Measurements from ENCODE around the gene RPTOR.

The RPTOR gene

GRCh38 chr17:80604670-80605010 is 60.0 kb downstream of the RPTOR start:
- no peak overlapping the region for H3K4me3 Mint-ChIP-seq
- peaks cover 13% of the 10 kb centered on the region for H3K36me3 Mint-ChIP-seq
- no peak for ATAC-seq
- peaks cover 61% of the 10 kb centered on the region for H3K4me1 Mint-ChIP-seq
- H3K27ac Mint-ChIP-seq: peak overlapping the region; percentile 86
- no peaks in the 10 kb centered on the region for H3K9me3 Mint-ChIP-seq
- H3K27me3 Mint-ChIP-seq: no peaks in the 10 kb centered on the region

GRCh38 chr17:80605326-80606066 is 60.9 kb downstream of the RPTOR start:
- Mint-ChIP-seq H3K4me1 (peaks cover 61% of the 10 kb centered on the region), H3K36me3 (peaks cover 7% of the 10 kb centered on the region)
- ATAC-seq: peak; percentile 99

GRCh38 chr17:80608326-80608725 is 63.7 kb downstream of the RPTOR start:
- Mint-ChIP-seq H3K27ac (no peak overlapping the region), H3K4me3 (no peak overlapping the region), H3K4me1 (peaks cover 65% of the 10 kb centered on the region), H3K9me3 (no peaks in the 10 kb centered on the region), H3K36me3 (no peaks in the 10 kb centered on the region), H3K27me3 (no peaks in the 10 kb centered on the region)
- ATAC-seq: no peak

More at GRCh38 chr17:80605326-80606066, 60.9 kb downstream of the RPTOR start:
- Mint-ChIP-seq H3K4me3 (peak overlapping the region; percentile 58), H3K27me3 (no peaks in the 10 kb centered on the region), H3K27ac (peak overlapping the region; percentile 86), H3K9me3 (no peaks in the 10 kb centered on the region)

- no peak for ATAC-seq
- Mint-ChIP-seq H3K36me3 (no peaks in the 10 kb centered on the region), H3K4me1 (peaks cover 56% of the 10 kb centered on the region), H3K9me3 (no peaks in the 10 kb centered on the region), H3K27me3 (no peaks in the 10 kb centered on the region), H3K27ac (no peak overlapping the region), H3K4me3 (no peak overlapping the region)
Observed at GRCh38 chr17:80609757-80610156, 65.1 kb downstream of the RPTOR start.

- H3K36me3 Mint-ChIP-seq: no peaks in the 10 kb centered on the region
- no peak overlapping the region for H3K4me3 Mint-ChIP-seq
- H3K27me3 Mint-ChIP-seq: no peaks in the 10 kb centered on the region
- ATAC-seq: no peak
- H3K4me1 Mint-ChIP-seq: peaks cover 47% of the 10 kb centered on the region
- H3K27ac Mint-ChIP-seq: no peak overlapping the region
- no peaks in the 10 kb centered on the region for H3K9me3 Mint-ChIP-seq
Observed at GRCh38 chr17:80611816-80612215, 67.2 kb downstream of the RPTOR start.

- Mint-ChIP-seq H3K27ac (peak overlapping the region; percentile 20), H3K4me3 (no peak overlapping the region), H3K9me3 (no peaks in the 10 kb centered on the region)
Observed at GRCh38 chr17:80612997-80613731, 68.5 kb downstream of the RPTOR start.

GRCh38 chr17:80613732-80614071 is 69.1 kb downstream of the RPTOR start:
- Mint-ChIP-seq H3K4me3 (no peak overlapping the region), H3K27ac (peak overlapping the region; percentile 20), H3K9me3 (no peaks in the 10 kb centered on the region), H3K27me3 (no peaks in the 10 kb centered on the region), H3K36me3 (no peaks in the 10 kb centered on the region), H3K4me1 (peaks cover 39% of the 10 kb centered on the region)
- no peak for ATAC-seq

More at GRCh38 chr17:80612997-80613731, 68.5 kb downstream of the RPTOR start:
- H3K36me3 Mint-ChIP-seq: no peaks in the 10 kb centered on the region
- no peak for ATAC-seq
- H3K4me1 Mint-ChIP-seq: peaks cover 42% of the 10 kb centered on the region
- H3K27me3 Mint-ChIP-seq: no peaks in the 10 kb centered on the region

- H3K27me3 Mint-ChIP-seq: no peaks in the 10 kb centered on the region
- H3K9me3 Mint-ChIP-seq: no peaks in the 10 kb centered on the region
- H3K4me1 Mint-ChIP-seq: peaks cover 44% of the 10 kb centered on the region
- H3K36me3 Mint-ChIP-seq: no peaks in the 10 kb centered on the region
- no peak overlapping the region for H3K27ac Mint-ChIP-seq
- no peak overlapping the region for H3K4me3 Mint-ChIP-seq
- no peak for ATAC-seq
Observed at GRCh38 chr17:80614332-80615047, 69.9 kb downstream of the RPTOR start.

GRCh38 chr17:80615376-80615775 is 70.7 kb downstream of the RPTOR start:
- Mint-ChIP-seq H3K9me3 (no peaks in the 10 kb centered on the region), H3K27me3 (no peaks in the 10 kb centered on the region), H3K36me3 (no peaks in the 10 kb centered on the region), H3K4me3 (no peak overlapping the region), H3K27ac (no peak overlapping the region), H3K4me1 (peaks cover 38% of the 10 kb centered on the region)
- ATAC-seq: no peak

GRCh38 chr17:80616705-80617104 is 72.1 kb downstream of the RPTOR start:
- ATAC-seq: no peak
- H3K36me3 Mint-ChIP-seq: no peaks in the 10 kb centered on the region
- H3K4me3 Mint-ChIP-seq: no peak overlapping the region
- H3K9me3 Mint-ChIP-seq: no peaks in the 10 kb centered on the region
- H3K4me1 Mint-ChIP-seq: peaks cover 47% of the 10 kb centered on the region
- H3K27ac Mint-ChIP-seq: no peak overlapping the region
- no peaks in the 10 kb centered on the region for H3K27me3 Mint-ChIP-seq

GRCh38 chr17:80618304-80618703 is 73.7 kb downstream of the RPTOR start:
- Mint-ChIP-seq H3K9me3 (no peaks in the 10 kb centered on the region), H3K36me3 (no peaks in the 10 kb centered on the region), H3K27me3 (no peaks in the 10 kb centered on the region), H3K27ac (no peak overlapping the region), H3K4me1 (peaks cover 40% of the 10 kb centered on the region), H3K4me3 (no peak overlapping the region)
- ATAC-seq: no peak

- peaks cover 35% of the 10 kb centered on the region for H3K4me1 Mint-ChIP-seq
- ATAC-seq: no peak
- no peaks in the 10 kb centered on the region for H3K36me3 Mint-ChIP-seq
- H3K27me3 Mint-ChIP-seq: no peaks in the 10 kb centered on the region
- H3K27ac Mint-ChIP-seq: no peak overlapping the region
- no peaks in the 10 kb centered on the region for H3K9me3 Mint-ChIP-seq
- no peak overlapping the region for H3K4me3 Mint-ChIP-seq
Observed at GRCh38 chr17:80619535-80620235, 75.0 kb downstream of the RPTOR start.

GRCh38 chr17:80621335-80621996 is 76.8 kb downstream of the RPTOR start:
- H3K27me3 Mint-ChIP-seq: no peaks in the 10 kb centered on the region
- no peak overlapping the region for H3K4me3 Mint-ChIP-seq
- H3K27ac Mint-ChIP-seq: no peak overlapping the region
- H3K9me3 Mint-ChIP-seq: no peaks in the 10 kb centered on the region
- peaks cover 4% of the 10 kb centered on the region for H3K36me3 Mint-ChIP-seq
- ATAC-seq: no peak
- H3K4me1 Mint-ChIP-seq: peaks cover 26% of the 10 kb centered on the region

- no peak overlapping the region for H3K27ac Mint-ChIP-seq
- H3K9me3 Mint-ChIP-seq: no peaks in the 10 kb centered on the region
- no peaks in the 10 kb centered on the region for H3K27me3 Mint-ChIP-seq
- H3K4me3 Mint-ChIP-seq: no peak overlapping the region
- peaks cover 26% of the 10 kb centered on the region for H3K4me1 Mint-ChIP-seq
- ATAC-seq: no peak
- peaks cover 9% of the 10 kb centered on the region for H3K36me3 Mint-ChIP-seq
Observed at GRCh38 chr17:80621997-80622357, 77.3 kb downstream of the RPTOR start.

GRCh38 chr17:80624864-80625263 is 80.2 kb downstream of the RPTOR start:
- Mint-ChIP-seq H3K4me1 (peaks cover 16% of the 10 kb centered on the region), H3K27me3 (no peaks in the 10 kb centered on the region), H3K27ac (no peak overlapping the region), H3K36me3 (peaks cover 16% of the 10 kb centered on the region), H3K9me3 (no peaks in the 10 kb centered on the region), H3K4me3 (no peak overlapping the region)
- ATAC-seq: no peak

Measured in stimulated activated memory B cell treated with anti-CD40 and anti-IgM and Interleukin-4, amounts not matched to agents 10 μg/mL and 1 μg/mL and 100 μg/mL, for 72 hours (primary cell).